ENCODE measurements around the gene EEF1G.
"Not testable (repeated sequence)": the region's sequence is repeated elsewhere in the genome, so short reads cannot be mapped to it uniquely, and the experiment has no call there.

Gene EEF1G, protein sequence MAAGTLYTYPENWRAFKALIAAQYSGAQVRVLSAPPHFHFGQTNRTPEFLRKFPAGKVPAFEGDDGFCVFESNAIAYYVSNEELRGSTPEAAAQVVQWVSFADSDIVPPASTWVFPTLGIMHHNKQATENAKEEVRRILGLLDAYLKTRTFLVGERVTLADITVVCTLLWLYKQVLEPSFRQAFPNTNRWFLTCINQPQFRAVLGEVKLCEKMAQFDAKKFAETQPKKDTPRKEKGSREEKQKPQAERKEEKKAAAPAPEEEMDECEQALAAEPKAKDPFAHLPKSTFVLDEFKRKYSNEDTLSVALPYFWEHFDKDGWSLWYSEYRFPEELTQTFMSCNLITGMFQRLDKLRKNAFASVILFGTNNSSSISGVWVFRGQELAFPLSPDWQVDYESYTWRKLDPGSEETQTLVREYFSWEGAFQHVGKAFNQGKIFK

GRCh38 chr11:62573592-62574362 lies at the start of gene EEF1G:
TSS of gene EEF1G (minus strand) at chr11:62573891. CDS start at chr11:62573842, 49 bp downstream.
- DNase-seq: peak; percentile 98

DNA sequence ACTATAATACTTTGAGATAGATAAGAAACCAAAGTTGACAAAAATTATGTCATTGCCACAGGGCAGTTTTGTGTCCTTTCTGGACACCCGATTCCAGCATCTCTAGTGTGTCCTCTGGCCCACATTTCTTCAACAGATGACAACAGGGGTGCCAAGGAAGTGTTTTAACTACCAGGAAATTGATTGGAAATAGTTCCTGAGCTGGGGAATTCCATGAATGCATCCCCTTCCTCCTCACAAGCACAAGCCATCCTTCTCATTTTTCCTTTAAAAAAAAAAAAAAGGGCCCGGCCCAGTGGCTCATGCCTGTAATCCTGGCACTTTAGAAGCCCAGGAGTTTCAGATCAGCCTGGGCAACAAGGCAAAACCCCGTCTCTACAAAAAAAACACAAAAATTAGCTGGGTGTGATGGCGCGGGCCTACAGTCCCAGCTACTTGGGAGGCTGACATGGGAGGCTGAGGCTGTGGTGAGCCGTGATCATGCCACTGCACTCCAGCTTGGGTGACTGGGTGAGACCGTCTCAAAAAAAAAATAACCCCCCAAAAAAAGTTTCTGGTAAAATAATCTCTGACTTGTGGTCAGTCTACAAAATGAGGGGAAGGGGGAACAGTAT lies 48.9 kb upstream of the EEF1G start:
- no peak for DNase-seq

GRCh38 chr11:62621567-62622470 lies 48.1 kb upstream of the EEF1G start, which contains the start of gene B3GAT3:
TSS of gene B3GAT3 (minus strand) at chr11:62621986. CDS start at chr11:62621947, 39 bp downstream.
- peak; percentile 94 for DNase-seq

GRCh38 chr11:62621027-62621566 lies 47.4 kb upstream of the EEF1G start:
- no peak for DNase-seq

- not testable (repeated sequence) for DNase-seq
Observed at GRCh38 chr11:62616957-62617356, 43.3 kb upstream of the EEF1G start.

DNA sequence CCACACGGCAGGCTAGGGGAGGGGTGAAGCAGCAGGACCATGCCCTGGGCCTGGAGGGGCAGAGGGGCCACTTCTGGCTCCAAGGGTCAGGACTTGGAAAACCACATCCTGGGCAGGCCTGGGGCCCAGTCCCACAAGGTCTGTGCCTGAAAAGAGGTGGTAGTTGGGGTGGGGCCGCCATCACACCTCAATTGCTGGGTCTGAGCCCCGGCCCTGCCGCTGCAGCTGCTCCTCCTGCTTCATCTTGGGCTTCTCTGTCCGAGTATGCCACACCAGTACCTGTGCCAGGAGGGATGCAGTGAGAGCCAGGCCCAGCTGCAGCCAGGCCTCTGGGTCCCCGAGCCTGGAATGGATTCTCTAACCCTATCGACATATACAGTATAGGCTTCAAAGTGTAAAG lies 41.8 kb upstream of the EEF1G start:
- no peak for DNase-seq

GRCh38 chr11:62614275-62614674 lies 40.6 kb upstream of the EEF1G start:
- peak; percentile 45 for DNase-seq

GRCh38 chr11:62613291-62613778 lies 39.6 kb upstream of the EEF1G start:
- DNase-seq: no peak

DNA sequence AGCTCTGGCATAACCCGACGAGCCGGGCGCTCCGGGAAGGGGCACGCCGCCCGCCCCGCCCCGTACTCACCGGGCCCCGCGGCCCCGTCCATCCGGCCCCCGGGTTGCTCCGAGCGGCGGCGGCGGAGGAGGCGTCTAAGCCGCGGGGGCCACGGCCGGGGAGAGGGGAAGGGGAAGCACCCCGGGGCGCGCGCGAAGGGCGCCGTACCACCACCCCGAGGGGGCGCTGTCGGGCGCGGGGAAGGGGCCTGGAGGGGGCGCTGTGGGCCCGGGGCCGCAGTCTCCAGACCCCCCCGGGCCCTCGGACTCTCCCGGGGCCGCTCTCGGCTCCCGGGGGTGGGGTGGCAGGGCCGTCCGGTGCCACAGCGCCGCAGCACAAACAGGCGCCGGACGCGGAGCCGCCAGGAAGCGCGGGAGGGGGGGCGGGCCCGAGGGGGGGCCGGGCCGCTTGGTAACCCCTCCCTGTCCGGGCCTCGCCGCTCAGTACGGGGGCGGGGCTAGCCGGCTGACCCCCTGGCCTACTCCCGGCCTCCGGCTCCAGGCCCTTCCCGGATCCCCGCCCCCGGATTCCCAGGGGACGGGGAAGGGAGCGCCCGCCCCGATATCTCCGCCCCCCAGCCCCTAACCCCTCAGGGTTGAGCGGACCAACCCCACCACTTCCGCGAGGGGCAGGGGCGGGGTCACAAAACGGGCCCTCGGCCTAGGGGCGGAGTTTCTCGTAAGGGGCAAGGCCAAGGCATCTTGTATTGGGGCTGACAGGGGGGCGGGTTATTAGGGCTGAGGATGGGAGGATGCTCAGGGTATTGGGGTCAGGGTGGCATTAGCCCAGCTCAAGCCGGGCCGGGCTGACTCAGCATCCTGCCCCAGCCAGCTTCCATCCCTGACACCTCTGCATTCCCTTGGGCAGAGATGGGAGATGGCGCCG lies 38.9 kb upstream of the EEF1G start, which contains the start of the genes EML3 and ROM1:
EML3 (minus strand) TSS at position 410 of the 925 bp plus-strand sequence; CDS start at position 92, 318 bp downstream.
ROM1 (plus strand) TSS at position 892 of the 925 bp plus-strand sequence; CDS start at position 917, 25 bp downstream.
- DNase-seq: peak; percentile 84

DNA sequence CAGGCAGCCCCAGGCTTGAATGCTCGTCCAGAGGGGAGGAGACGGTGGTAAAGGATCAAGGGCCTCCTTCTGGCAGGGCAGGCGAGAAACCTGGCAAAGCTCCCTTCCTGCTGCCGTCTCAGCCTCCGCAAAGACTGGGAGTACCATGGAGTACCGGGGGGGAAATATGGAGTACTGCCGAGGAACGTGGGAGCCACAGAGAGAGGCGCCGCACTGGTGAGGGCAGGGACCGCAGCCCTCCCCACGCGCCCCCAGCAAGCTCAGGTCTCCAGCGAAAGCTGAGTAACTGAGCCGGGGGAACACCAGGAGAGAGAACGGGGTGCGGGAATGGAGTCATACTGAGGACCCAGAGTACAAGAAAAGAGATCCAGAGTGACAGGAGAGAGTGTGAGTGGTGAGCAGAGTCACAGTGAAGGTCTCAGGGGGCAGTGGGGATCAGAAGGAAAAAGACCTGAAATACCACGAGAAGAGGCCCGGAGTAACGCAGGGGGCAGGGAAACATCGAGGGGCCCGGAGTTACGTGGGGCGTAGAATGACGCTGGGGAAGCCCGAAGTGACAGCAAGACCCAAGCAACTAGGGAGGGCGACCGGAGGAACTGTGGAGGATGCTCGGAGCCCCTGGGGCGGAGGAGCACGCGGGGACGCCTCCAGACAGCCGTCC lies 38.1 kb upstream of the EEF1G start:
- peak; percentile 69 for DNase-seq

- DNase-seq: no peak
Observed at GRCh38 chr11:62610814-62611704, 37.4 kb upstream of the EEF1G start.

DNA sequence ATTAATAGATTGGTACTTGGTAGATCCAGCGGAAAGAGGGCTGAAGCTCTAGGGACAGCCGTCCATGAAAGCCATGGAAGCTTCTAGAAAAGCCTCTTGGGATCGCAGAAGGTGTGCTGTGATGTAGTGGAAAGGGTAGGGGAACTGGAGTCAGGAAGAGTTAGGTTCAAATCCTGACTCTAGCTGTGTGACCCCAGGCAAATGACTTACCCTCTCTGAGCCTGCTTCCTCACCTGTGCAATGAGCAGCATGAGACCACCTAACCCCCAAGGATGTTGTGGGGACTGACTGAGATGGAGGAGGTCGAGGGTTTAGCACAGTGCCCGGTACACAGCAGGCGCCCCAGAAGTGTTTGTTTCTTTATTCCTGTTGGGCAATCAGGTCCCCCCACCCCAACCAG lies 36.7 kb upstream of the EEF1G start:
- no peak for DNase-seq

DNA sequence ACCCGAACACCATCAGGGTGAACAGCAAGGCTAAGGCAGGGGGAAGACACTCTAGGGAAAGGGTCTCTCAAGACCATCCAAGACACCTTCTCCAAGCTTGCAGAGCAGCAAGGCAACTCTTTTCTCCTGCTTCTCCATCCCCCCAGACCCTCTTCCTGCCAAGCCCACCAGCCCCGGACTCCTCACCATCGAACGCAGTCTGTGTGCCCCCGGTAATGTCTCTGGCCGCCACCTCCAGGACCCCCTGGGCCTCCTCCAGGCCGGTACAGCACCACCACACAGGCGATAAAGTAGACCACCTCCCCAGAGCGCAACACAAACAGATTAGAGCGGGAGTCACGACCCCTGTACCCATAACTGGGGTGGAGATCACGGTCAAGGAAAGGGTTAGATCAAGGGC lies 35.1 kb upstream of the EEF1G start:
- DNase-seq: no peak

DNA sequence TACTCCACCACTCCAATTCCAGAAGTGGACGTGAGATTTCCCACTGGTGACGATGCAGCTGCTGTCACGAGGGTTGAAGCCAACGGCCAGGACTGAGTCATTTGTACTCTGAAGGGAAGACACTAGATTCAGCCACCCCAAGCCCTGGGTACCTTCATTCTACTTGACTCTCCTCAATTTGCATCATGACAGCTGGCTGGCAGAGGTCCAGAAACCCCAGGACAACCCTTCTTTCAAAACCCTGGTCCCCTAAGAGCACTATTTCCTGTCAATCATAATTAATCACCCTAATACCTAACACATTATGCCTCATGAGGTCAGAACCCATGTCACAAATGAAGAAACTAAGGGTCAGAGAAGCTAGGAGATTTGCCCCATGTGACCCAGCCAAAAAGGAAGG lies 34.0 kb upstream of the EEF1G start:
- DNase-seq: no peak

DNA sequence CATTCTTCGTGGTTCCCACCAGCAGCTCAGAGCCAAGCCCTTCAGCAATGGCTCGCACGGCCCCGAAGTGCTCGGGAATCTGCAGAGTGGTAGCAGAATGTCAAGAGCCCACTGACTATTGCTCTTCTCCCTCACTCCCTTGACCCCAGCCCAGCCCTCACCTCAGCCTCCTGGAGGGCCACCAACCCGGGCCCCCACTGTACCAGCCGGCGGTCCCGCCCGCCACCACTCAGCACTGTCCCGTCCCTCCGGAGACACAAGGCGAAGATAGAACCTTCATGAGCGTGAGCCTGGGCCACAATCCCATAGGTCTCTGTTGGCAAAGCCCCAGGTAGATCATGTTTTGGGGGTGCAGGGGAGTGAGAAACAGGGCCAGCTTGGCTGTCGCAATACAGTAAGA lies 32.2 kb upstream of the EEF1G start:
- DNase-seq: no peak

- no peak for DNase-seq
Observed at GRCh38 chr11:62605467-62605866, 31.8 kb upstream of the EEF1G start.

DNA sequence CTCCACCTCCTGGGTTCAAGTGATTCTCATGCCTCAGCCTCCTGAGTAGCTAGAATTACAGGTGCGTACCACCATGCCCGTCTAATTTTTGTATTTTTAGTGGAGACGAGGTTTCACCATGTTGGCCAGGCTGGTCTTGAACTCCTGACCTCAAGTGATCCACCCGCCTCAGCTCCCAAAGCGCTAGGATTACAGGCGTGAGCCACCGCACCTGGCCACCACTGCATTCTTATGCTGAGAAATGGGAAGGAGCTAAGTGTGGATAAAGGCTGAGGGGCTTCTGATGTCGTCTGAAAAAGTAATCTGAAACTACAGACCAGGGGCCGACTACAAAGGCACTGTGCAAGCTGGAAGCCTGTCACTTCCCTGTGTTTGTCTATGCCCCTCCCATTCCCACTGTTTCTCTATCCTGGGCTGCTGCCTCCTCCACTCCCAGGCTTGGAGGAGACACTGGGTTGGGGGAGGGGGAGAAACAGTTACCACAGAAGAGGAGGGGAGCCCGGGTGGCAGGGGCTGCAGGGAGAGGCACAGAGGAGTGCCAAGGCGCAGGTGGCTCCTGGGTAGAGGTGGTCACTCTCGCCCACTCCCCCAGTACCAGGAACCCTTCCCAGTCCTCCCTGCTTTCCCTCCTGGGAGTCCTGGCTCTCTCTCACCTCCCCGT lies 30.9 kb upstream of the EEF1G start:
- DNase-seq: no peak

DNA sequence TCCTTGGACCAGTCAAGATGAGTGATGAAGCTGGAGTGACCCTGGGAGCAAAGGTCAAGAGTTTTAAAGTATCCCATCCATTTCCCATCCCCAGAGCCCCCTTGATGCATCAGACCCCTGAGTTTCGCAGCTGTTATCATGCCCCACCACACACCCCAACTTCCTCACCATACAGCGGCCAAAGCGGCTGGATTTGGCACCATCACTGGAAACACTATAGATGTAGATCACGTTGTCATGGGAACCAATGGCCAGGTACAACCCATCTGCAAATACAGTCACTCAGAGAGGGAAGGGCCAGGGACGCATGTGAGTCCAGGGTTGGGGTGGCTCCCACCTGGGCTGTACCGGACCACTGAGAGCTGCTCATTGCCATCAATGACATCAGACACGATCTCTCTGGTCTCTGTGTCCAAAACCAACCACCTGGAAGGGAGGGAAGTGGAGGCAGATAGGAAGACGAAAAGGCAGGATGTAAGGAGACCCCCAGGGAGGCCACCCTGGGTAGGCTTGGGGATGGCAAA lies 30.1 kb upstream of the EEF1G start:
- no peak for DNase-seq
